DMS 273 (cell line): ENCODE data around the gene NPHP4.

Experiments used
- DNase-seq: peaks from one replicate; lab custom pipeline; 2025; ENCODE audit not compliant: unreplicated experiment; lab: John Stamatoyannopoulos, UW

The NPHP4 gene

DNA sequence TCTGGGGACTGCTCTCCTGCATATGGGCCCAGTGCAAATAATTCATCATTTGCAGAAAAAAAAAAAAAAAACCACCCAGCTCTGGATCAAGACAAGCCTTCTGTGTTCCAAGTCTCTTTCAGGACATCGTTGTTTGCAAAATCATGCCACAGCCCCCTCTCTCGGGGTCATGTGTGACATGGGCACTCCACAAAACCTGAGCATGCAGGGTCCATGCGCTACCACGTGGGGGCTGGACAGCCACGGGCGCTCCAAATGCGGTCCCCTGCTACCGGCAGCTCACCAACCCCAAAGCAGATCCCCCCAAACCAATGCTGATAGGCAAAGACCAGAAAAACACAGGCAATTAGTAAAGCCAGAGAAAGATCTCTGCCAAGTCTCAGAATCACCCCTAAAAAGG, 17.6 kb downstream of the NPHP4 start:
- no peak for DNase-seq

DNA sequence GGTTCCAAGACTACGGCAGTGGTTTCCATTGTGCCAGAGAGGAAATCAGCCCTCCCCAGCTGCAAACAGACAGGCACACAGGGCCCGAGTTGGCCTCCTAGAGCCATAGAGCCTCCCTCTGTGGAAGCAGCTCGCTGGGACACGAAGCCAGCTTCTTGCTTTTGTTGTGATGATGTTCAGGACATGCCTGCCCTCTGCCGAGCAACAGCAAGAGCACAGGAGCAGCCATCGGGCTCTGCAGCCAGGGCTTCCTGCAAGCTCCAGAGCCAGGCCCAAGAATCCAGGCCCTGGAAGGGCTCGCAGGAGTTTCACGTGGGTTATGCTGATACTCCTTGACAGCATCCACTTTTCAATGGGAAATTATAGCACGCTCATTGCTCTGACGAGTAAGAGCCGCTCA, 18.5 kb downstream of the NPHP4 start:
- no peak for DNase-seq

DNA sequence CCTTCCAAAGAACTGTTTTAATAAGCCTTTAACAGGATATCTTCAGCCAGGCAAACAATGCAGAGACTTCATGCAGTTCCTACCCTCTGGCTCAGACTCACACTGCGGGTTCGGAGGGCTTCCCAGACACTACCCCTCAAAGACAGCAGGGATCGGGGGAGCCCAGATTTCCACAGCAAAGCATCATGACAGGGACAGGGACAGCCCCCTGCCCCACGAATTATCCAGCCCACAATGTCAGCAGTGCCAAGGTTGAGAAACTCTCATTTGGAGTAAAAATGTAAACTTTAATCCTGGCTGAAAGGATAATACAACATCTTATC, 20.1 kb downstream of the NPHP4 start:
- no peak for DNase-seq

DNA sequence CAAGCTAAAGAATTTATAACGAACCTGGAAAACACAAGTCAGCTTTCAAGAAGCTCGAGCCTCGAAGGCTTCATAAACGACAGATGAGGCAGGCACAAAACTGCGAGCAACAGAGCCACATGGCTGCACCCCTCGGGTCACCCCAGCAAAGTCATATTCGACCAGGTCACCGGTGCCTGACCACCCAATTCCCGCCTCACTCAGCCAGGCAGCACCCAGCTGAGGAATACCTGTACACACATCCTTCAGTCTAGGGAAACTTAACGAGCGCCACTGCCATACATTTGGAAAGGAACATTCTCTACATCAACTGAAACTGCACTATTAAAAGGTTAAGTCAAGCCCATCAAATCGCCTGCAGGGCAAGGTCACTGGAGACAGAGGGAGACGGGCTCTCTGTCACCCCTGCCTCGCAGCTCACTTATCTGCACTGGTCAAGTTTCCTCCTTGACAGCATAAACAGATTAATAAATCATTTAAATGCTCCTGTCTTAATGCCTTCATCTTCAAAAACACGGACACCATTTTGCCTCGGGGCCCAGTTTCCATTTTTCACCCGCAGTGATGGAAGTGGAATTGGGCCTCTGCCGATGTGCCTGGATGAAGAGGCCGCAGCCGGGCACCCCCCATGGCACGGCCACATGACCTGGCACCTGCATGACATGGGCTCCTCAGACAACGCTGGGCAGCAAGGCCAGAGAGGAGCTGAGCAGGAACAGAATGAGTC, 20.6 kb downstream of the NPHP4 start:
- DNase-seq, result no peak

DNA sequence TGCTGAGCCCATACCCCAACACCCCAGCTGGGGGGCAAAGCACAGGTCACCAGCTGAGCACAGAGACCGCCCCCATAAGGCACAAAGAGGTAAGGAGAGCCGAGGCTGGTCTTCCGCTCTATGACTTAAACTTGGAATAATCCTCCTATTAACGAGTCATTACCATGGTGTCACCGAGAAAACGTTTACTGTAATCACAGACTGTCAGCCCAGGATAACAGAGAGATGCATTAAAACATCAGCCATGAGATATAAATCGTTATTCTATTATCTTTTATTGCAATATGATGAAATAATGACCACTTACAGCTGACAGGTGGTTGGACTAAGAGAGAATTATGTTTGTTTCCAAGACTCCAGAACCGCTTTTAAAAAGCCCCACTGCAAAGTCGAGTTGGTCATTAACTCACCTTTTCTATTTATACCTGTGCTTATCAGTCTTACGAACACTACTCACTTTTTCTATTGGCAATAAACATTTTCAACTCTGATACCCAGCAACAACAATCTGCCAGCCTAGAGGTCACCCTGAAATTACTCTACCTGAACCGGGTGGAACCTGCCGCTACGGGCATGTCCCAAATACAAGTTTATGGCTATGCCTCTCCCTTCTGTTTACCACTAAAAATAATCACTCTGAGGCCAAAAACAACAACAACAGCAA, 21.5 kb downstream of the NPHP4 start:
- DNase-seq, result no peak

DNA sequence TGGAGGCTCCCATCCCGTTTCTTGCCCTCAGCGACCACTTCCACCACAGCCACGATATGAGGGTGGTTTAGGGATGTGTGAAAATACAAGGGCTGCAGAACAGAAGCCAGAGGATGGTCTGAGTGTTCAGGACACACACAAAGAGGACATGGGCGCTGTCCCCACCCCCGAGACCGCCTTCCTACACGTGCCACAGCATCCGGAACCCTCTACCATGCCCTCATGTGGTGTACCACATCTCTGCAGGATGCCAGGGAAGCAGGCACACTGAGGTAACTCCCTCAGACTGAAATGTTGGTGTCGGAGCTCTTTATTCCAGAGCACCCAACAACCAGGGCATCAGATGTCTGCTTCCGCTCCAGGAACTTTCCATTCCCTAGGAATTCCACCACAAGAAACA, 23.1 kb downstream of the NPHP4 start:
- DNase-seq, result no peak

DNA sequence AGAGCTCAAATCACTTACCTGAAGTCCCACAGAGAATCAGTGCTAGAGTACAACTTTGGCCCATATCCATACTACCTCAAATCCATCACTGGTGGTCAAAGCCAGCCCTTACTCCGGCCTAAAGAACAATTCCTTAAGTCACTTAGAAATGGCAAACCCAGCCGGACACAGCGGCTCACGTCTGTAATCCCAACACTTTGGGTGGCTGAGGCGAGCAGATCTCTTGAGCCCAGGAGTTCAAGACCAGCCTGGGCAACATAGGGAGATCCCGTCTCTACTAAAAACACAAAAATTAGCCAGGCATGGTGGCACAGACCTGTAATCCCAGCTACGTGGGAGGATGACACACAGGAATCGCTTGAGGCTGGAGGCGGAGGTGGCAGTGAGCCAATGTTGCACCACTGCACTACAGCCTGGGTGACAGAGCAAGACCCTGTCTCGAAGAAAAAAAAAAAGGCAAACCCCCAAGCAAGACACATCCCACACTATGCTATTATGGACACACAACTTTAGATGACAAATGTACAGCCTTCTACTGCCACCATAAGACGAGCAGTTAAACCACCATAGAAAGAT, 24.0 kb downstream of the NPHP4 start:
- DNase-seq, result no peak

DNA sequence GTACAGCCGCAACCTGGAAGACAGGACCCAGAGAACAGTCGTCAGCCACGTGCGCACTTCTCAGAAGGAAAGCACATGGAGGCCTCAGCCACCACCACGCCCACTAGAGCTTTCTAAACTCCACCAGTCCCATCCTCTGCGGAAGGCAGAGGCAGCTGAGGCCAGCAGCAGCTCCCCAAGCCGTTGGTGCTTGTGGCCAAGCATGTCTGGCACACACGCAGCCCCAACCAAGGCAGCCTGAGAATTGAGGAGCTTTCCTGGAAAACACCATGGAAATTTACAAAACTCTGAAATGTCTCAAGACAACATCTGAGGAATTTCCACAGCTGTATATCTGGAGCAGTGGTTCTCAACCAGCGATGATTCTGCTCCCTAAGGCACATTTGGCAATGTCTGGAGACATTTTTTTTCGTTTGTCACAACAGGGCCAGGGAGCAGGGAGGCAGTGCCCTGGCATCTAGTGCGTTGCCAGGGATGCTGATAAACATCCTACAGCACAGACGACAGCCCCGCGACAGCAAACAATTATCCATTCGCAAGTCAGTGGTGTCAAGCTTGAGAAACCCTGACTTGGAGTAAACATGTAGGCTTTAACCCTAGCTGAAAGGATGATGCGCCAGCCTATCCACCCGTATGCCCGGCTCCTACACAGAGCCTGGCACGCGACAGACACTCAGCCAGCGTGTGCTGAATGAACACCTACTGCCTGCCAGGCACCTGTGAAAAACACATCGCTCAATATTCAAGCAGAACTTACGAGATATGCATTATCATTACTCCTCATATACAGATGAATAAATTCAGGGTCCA, 24.7 kb downstream of the NPHP4 start:
- DNase-seq, result no peak

DNA sequence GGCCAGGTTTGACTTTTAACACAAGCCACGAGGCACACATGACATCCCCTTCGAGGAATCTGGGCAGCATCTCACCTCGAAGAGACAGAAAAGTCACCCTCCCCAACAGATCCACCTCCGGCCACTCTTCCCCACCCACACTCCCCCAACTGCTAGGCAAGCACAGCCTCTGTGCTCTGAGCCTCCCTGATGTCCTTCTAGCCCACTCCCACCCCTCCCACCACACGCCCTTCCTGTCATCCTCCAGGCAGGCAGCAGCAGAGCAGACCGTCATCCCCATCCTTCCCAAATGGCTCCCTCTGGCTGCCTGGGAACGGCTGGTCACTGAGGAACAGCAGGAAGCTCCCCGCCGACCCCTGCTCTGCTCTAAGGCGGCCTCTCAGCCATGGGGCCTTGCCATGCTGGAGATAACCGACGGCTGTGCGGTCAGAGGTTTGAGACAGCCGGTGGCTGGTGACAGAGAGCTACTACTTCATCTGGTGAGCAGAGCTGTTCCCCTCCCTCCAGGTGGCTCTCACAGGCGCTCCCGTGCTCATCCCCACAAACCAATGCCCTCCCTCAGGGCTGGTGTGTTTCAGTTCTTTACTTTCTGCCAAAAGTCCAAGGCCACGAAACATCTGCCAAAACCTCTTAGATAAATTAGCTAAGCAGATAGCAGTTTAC, 25.6 kb downstream of the NPHP4 start:
- DNase-seq, result no peak

DNA sequence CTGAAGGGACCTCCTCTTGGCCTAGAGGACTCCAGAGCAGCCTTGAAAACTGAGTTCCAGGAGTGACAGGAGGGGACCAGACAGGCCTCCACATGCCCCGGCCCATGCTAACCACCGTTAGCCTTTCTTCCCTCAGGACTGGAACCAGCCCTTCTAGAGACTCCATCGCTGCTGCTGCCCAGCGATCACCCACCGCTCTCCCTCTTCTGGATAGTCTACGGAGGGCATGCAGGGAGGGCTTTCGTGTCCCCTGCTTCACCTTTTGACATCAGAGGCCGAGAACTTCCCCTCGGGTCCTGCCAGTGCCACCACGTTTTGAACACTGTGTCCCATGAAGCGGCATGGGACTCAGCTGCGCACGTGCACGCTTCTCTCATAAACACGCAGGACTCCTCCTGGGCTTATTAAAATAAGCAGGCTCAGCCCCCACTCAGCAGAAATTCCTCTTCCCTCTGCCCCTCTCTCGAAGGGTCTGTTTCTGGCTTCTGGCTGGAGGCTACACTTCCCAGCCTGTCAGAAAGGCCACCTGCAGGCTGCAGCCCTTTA, 26.6 kb downstream of the NPHP4 start:
- no peak for DNase-seq

DNA sequence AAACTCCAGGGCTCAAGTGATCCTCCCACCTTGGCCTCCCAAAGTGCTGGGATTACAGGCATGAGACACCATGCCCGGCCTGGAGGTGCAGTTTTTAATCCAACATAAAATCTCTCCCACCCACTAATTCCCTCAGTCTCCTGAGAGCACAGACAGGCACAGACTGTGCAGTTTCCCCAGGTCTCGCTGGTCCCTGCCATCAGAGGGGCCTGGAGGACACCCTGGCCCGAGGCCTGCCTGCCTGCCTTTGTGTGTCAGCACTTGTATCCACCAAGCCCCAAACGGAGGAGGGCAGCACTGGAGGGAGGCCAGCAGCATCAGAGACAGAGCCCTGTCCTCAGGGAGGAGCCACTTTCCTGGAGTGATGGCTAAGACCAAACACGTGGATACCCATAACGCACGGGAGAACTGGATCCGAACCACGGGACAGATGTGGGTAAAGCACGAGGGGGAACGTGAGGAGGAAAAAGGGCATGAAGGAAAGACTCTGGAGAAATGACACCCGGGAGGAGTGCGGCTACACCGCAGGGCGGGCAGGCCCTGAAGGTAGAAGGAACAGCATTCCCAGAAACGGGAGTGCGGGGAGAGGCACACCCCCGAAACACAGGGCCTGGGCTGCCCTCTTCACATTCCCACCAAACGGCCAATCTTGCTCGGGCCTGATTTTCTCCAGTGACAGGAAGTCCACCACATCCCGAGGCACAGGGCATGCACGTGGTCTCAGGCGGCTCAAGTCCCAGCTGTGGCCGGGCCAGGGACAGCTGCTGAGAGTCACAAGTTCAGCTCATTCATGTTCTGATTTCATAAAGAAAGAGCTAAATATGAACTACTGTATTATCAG, 29.7 kb downstream of the NPHP4 start:
- DNase-seq, result no peak

DNA sequence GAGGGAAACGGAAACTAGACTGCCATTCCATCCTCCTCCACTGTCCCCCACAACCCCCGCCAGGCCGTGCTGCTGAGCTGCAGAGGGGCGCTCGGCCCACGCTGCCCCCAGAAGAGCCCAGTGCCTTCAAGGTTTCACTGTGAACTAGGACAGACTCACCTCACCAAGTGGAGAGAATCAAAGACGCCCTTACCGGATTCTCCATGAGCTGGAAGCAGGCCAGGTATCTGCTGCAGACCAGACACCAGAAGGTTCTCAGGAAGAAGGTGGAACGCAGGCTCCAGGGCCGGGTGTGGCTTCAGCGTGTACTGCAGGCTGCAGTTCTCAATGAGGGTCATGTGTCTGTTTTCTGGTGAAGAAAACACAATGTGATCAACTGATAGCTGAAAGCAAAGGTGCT, 30.6 kb downstream of the NPHP4 start:
- DNase-seq, result no peak

DNA sequence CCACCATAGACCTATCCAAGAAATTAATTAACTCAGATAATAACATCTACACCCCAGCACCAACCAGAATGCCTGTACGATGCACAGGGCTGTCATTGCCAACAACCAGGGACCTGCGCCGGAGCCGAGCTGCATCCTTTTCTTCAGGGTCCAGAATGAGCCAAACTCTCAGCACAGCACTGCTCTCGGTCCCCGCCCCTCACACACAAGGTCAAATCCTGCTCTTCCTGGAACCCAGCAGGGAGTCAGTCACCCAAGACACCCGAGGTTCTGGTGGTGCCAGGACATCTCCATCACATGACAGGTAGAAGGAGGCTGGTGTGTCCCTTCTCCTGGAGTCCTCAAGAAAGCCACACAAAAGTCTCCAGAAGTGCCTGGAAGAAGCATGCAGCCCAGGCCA, 31.9 kb downstream of the NPHP4 start:
- DNase-seq, result no peak

DNA sequence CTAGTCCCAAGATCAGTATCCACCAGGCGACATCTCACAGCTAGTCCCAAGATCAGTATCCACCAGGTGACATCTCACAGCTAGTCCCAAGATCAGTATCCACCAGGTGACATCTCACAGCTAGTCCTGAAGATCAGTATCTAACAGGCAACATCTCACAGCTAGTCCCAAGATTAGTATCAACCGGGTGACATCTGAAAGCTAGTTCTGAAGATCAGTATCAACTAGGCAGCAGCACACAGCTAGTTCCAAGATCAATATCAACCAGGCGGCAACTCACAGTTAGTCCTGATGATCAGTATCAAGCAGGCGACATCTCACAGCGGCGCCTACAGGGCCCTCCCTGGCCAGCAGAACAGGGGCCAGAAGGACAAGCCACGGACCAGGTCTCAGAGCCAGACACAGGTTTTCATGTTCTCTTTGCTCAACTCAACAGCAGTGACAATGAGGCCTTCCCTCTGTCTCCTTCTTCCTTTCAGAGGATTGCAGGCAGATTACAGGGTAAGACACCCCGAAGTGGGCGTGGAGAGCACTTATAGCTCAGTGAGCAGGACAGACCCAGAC, 32.5 kb downstream of the NPHP4 start:
- no peak for DNase-seq

DNA sequence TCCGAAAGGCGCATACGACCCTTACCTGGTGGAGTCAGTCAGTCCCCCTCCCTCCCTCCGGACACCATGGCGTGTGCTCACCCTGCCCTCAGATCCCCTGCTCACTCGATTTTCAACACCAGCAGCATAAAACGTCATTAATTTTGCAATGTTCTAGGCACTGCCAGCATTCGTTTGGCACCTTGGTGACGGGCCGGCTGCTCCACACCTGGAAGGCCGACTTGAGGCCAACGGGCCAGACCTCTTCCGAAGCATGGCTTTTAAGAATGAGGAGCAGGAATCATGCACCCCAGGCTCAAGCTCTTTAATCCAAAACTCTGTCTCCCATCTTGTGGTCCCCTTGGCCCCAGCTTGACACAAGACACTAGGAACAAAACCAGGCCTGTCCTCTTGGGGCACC, 33.1 kb downstream of the NPHP4 start:
- DNase-seq, result no peak

DNA sequence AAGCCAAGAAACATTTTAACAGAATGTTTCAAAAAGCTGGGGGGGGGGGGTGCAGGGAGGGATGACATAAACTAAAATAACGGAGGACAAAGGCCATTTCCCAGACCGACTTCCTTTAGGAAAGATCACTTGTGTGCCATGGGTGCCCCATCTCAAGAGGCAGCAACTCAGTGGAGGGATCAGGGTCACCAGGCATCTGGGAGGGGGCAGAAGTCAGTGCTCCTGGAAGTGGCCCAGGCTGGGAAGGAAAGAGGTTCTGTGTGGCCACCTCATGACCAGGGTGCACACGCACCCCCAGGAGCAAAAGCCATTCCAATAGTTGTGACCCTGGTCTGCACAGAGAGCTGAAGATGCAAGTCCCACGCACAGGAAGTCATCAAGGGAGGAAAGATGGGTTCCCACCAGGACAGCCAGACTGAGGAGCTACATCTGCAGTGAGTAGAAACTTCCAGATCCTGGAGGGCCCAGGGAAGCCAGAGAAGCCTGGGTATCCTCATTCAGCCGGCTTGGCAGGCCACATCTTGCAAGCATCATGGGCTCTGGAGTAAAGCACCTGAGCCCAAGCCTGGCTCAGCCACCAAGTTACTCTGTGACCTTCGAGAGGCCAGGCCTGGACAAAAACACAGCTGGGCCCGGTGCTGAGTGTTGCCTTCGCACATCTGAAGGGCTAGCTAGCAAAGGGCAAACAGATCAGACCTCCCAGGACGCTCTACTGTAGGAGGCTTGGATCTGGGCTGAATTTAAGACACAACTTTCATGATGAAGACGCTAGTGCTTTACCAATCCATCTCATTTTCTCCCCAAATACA, 36.0 kb downstream of the NPHP4 start:
- DNase-seq, result no peak

DNA sequence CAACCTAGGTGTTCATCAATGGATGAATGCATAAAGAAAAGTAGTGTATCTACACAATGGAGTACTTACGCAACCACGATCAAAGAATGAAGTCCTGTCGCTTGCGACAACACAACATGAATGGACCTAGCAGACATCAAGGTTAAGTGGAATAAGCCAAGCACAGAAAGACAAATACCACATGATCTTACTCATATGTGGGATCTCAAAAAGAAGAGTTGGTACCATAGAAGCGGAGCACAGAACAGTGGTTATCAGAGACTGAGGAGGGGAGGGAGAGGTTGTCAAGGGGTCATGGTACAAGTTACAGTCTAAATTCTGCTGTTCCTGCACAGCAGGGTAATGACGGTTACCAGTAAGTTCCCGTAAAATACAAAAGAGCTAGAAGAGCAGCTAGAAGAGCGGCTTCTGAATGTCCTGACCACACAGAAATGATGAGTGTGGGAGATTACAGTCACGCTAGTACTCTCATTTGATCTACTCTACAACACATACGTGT, 36.7 kb downstream of the NPHP4 start:
- no peak for DNase-seq

DNA sequence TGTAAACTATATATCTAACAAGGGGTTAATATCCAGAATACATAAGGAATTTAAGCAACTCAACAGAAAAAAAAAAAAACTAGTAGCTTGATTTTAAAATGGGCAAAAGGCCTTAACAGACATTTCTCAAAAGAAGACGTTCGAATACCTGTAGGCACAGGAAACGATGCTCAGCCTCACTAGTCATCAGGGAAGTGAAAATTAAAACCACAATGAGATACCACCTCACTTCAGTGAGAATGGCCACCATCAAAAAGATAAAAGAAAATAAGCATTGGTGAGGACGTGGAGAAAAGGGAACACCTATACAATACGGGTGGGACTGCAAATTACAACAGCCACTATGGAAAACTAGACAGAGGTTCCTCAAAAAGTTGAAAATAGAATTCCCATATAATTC, 37.3 kb downstream of the NPHP4 start:
- no peak for DNase-seq

DNA sequence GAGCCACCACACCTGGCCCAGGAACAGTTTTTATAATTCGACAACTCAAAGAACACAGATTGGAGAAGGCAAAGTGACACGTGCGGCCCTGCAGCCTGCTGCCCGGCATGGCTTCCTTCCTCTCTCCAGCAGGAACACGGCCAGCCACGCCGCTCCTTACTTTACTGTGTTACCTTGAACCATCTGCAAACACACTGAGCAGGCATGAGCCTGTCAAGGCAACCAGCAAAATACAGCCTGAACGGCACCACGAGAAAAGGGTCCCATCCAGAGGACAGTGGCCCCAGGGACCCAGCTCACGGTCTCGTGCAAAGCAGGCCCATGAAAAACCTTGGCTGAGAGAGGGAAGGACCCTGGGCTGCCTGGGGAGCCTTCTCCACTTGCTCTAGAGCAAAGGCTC, 38.8 kb downstream of the NPHP4 start:
- no peak for DNase-seq
